CD4-positive, alpha-beta T cell treated with Interleukin-4 for 1 hour (primary cell): ENCODE measurements around the gene RFT1.
A peak's percentile ranks its signal among the peaks of the same experiment; 100 is the strongest.
"Not testable (repeated sequence)": the region's sequence is repeated elsewhere in the genome, so short reads cannot be mapped to it uniquely, and the experiment has no call there.

Experiments used
- DNase-seq, 2 donors: peaks; one replicate each; pipeline ENCODE4 v3.0.0-alpha.2; 2020 to 2022

The RFT1 gene

DNA sequence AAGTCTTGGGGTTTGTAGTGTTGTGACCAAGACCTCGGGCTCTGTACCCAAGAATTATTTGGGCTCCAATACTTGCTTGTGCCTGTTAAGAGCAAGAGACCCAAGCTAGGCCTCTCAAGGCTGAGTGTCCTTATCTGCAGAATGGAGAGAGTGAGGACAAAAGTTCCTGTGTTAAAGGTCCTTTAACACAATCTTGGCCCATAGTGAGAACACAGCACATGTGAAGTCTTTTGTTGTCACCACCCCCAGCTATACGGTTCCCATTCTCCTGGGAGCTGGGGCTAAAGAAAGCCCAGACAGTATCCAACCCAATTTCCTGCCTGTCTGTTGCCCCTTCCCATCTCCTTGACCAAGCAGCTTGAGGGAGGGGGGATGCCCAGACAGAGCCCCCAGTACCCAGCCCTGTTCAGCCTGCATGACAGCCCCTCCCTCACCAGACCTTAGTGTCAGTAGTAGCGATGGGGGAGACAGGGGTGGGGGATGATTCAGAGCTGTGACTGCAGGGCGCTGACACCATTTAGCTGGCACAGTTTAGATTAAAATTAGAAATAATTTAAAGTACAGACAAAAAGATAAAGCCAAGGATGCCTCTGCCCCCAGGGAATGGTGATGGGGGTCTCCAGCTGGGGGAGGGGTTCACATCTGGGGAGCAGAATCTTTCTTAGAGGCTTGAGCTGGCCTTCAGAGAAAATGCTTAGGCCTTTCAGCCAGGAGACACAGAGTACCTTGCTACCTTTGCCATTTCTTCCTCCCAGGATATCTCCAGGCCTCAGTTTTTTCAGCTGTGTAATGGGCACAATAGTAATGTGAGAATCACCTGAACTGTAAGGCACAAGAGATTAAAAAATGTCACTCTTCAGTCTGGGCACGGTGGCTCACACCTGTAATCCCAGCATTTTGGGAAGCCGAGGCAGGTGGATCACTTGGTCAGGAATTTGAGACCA lies 33.5 kb upstream of the RFT1 start:
- no peak for DNase-seq

- peak; percentile 74 to 76 for DNase-seq
Measured at GRCh38 chr3:53162672-53163443, 32.6 kb upstream of the RFT1 start.

DNA sequence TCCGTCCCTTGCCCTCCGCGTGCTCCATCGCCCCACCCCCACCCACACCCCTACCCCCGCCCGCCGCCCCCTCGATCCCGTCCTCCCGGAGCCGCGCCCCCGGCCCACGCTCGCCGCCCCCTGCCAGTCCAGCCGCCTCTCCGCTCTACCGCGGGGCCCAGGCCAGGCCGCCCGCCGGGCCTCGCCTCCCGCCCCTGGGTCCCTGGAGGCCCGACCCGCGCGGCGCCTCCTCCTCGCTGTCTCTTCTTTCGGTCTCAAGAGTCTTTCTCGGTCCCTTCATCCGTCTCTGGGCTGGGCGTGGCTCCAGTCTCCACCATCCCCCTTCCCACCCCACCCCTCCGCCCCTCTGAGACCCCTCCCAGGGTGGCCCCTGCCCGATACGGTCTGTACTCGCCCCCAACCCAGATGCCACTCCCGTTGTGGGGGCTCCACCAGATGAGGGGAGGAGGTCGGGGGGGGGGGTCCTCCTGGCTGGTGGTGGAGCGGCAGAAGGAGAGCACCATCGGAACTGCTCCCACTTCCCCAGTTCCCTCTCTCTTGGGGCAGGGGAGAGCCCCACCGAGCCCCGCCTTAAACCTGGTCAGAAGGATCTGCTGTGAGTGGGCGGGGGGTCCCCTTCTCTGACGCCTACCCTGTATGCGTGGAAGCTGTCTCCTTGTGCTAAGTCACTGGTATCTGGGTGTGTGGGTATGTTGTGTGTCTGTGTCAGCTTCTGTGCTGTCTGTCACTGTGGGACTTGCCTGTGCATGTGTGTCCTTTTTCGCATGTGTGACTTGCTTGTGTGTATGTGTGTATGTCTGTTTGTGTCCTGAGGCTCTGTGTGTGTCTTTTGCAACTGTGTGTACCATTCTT lies 31.8 kb upstream of the RFT1 start:
- peak; percentile 49 to 71 for DNase-seq

DNA sequence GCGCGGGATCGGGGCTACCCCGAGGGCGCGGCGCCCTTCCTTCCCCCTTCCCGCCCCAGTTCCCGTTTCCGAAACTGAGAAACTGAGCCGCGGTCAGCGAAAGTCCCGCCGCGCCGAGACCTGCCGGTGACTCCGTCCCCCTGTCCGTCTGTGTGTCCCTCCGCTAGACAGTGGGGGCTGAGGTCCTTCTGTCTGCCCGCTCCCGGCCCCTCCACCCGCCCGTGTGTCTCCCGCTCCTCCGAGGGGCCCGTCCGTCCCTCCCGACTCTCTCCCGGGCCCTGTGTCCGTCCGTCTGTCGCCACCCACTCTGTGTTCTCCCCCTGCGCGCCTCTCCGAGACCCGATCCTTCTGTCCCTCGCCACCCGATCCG lies 31.2 kb upstream of the RFT1 start:
- no peak for DNase-seq

DNA sequence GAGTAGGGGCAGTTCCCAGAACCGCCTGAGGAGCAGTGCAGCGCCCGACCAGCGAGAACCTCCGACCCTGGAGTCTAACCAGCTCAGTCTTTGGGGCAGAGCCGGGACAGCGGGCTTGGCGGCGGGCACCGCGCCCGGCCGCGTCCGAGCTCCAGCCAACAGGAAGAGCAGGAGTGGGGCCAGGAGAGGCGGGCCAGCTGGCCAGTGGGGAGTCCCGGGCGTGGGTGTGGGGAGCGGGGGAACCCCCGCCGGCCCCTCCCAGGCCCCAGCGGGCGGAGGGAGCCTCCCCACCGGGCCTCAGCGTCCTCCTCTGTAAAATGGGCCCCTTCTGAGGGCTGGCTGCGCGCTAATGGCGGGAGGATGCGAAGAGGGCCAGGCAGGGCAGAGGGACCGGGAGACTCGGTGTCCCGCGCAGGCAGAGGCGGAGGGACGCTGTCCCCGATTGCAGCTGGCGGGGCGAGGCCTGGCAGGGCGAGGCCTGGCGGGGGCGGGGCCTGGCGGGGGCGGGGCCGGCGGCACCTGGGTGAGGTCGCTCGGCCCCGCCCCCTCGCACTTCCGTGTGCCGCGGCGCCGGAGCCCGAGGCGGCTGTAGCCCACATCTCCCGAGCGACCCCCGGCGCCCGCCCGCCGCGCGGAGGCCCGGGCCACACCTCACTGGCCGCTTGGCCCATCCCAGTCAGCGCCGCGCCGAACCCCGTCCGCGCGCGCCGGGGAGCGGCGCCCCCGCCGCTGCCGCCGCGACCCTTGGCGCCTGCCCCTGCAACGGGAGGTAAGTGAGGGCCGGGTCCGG lies 30.6 kb upstream of the RFT1 start, which contains the start of gene PRKCD:
Gene PRKCD (plus strand): TSS at position 550 of the 790 bp plus-strand sequence. CDS start 17,214 bp downstream, outside the sequence.
- peak; percentile 80 to 85 for DNase-seq

DNA sequence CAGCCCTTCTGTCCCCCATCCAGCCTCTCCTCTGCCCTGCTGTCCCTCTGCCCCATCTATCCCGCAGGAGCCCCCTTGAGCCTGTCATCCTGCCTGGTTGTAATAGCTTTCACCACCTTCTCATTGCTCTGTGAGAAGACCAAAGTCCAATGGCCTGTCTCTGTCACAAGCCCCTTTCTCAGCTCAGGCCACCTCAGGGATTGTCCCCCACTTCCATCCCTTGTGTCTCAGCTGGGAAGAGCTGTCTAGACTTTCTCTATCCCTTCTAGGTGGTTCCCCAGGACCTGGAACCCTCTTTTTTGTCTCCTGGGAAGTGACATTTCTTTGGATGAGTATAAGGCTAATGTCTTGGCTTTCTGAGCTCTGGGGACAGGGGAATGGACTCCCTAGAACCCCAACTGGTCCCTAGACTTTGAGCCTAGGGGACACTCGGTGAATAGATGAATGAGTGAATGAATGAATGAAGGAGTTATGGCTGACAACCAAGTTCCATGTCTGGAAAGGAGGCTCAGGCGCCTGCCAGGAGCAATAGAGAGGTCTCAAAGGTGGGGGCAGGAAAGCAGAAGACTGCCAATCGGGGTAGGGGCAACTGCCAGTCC lies 29.9 kb upstream of the RFT1 start:
- DNase-seq: no peak

DNA sequence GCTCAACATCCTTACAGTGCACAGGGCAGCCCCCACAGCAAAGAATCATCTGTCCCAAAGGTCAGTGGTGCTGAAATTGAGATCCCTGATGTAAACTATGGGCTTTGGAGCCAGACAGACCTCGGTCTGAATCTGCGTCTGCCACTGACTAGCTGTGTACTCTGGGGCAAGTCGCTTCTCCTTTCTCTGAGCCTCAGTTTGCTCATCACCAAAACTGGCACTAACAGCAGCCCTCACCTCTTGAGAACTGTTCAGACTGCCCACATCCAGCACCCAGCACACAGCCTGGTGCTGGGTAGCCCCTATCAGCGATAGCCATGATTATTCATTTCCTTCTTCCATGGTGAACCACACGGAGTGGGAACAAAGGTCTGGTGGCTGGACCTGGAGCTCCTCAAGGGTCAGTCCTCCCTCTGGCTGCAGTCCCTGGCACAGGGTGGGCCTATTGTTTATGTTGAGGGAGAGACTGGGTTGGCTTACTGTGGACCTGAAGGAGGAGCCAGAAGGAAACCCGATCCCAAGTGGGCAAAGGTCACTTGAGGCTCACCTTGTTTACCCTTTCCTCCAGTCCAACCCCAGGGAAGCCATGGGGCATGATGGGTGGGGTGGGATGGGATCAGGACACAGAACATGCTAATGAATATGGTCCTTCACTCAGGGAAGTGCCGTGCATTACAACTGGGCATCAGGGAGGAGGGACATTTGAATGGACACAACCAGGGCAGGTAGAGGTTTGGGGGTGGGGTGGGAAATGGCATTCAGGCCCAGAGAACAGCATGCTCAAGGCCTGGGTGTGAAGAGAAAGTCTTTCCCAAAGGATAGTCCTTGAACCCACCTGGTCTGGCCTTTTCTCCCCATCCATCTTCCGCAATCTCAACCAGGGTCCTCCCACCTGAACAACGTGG lies 29.2 kb upstream of the RFT1 start:
- no peak for DNase-seq

GRCh38 chr3:53158765-53159155 lies 28.5 kb upstream of the RFT1 start:
- DNase-seq: no peak

DNA sequence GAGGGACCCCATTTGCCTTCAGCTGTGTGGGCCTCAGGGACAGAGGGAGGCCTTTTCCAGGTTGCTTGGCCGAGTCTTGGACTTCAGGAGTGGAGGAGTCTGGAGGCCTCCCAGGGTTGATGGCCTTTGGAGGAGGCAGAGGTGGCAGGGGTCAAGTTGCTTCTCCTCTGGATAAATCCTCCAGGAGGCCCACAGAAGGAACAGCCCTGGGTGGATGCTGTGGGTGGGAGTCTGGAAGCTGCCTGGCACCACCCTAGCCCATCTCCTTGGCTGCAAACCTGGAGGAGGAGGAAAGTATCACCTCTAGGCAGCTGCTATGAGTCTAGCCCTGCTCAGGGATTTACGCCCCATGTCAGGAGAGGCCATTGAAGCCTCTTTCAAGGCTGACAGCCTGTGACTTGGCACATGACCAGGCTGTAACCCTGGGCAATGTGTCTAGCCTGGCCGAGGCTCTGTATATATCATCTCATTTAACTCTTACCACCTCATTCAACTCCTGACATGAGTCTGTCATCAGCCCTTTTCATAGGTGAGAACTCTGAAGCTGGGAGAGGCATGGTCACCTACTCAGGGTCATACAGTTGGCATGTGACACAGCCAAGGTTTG lies 27.8 kb upstream of the RFT1 start:
- no peak for DNase-seq

DNA sequence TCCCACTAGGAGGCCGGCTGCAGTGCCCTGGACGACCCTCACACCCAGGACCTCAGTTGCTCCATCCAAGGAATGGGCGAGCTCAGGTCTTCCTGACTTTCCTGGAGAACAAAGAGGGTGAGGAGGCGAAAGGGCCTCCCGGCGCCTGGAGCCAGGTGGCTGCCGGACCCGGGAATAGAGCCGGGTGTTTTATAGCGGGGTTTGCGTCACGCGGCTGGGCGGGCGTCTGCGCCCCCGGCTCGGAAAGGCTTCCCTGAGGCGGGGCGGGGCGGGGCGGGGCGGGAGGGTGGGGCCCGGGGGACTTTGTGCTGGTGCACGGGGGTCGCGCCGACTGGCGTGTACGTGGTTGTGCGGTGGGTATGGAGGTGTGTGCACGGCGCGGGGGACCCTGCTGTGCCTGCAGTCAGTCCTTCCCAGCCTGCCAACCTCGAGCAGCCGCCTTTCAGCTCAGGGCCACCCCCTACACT lies 26.2 kb upstream of the RFT1 start:
- no peak for DNase-seq

GRCh38 chr3:53155760-53156159 lies 25.5 kb upstream of the RFT1 start:
- no peak for DNase-seq

DNA sequence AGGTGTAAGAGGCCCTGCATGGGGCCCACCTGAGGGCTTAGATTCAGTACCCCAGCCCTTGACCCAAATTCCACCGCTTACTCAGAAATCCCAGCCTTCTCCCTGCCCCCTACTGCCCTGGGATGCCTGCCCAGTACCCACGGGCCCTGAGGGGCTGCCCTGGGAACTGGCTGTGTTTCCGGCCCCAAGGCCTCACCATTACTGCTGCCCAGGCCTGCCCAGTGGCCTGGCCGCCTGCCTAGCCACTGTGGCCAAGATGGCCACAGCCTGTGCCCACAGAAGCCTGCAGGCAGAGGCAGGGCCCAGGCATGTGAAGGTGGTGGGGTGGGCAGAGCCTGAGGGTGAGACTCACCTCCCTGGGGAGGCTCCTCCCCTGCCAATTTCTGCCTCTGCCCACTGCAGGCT lies 24.6 kb upstream of the RFT1 start:
- DNase-seq: no peak

GRCh38 chr3:53153980-53154379 lies 23.7 kb upstream of the RFT1 start:
- no peak for DNase-seq

GRCh38 chr3:53153264-53153823 lies 23.1 kb upstream of the RFT1 start:
- DNase-seq: no peak

- no peak for DNase-seq
Measured at GRCh38 chr3:53151870-53152660, 21.8 kb upstream of the RFT1 start.

GRCh38 chr3:53151465-53151864 lies 21.2 kb upstream of the RFT1 start:
- DNase-seq: no peak

GRCh38 chr3:53151086-53151438 lies 20.8 kb upstream of the RFT1 start:
- not testable (repeated sequence) for DNase-seq

- no peak for DNase-seq
Measured at GRCh38 chr3:53150247-53151085, 20.2 kb upstream of the RFT1 start.
